Stimulated activated CD4-positive, alpha-beta T cell treated with anti-CD3 and anti-CD28 coated beads, TNF-alpha, amount 100 ng/mL, for 1 hour (primary cell): ENCODE data around the gene RNF213.
"Not testable (repeated sequence)": the region's sequence is repeated elsewhere in the genome, so short reads cannot be mapped to it uniquely, and the experiment has no call there.

Experiments used
- DNase-seq, 3 donors: peaks; one replicate each; pipeline ENCODE4 v3.0.0-alpha.2; 2020; ENCODE audit warnings: low read depth in 3 of 3, low spot score in 1 of 3

The RNF213 gene

DNA sequence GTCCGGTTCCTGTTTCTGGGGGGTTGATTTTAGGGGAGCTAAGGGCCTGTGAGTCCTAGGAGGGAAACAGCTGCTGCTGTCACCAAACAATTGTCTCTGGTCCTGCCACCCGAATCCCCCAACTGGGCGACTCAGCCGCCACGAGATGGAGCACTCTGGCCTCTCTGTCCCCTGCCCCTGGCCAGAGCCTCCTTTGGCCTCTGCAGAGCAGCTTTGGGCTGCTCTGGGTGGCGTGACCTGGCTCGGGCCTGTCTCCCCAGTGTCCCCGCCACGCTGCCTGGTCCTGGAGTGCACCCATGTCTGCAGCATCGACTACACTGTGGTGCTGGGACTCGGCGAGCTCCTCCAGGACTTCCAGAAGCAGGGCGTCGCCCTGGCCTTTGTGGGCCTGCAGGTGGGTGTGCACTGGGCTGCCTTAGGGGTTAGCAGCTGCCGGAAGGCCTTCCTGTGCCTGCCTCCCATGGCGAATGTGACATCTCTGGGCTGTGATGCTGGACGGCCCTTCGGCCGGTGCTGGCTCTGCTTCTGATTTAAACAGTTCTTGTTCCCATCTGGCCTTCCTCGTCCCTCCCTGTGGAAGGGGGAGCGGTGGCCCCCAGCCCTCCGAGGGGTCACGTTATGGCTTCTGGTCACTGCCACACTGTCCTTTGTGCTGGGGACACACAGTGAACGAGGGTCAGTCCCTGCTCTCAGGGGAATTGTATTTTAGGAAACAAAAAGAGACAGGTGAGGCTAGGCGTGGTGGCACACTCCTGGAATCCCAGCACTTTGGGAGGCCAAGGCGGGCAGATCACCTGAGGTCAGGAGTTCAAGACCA lies 11.6 kb upstream of the RNF213 start:
- no peak for DNase-seq

GRCh38 chr17:80251966-80252365 lies 8.7 kb upstream of the RNF213 start:
- no peak for DNase-seq

- peak; percentile 73 to 83 (median 74) for DNase-seq
These were observed 7.8 kb upstream of the RNF213 start for GRCh38 chr17:80252871-80253270.

DNA sequence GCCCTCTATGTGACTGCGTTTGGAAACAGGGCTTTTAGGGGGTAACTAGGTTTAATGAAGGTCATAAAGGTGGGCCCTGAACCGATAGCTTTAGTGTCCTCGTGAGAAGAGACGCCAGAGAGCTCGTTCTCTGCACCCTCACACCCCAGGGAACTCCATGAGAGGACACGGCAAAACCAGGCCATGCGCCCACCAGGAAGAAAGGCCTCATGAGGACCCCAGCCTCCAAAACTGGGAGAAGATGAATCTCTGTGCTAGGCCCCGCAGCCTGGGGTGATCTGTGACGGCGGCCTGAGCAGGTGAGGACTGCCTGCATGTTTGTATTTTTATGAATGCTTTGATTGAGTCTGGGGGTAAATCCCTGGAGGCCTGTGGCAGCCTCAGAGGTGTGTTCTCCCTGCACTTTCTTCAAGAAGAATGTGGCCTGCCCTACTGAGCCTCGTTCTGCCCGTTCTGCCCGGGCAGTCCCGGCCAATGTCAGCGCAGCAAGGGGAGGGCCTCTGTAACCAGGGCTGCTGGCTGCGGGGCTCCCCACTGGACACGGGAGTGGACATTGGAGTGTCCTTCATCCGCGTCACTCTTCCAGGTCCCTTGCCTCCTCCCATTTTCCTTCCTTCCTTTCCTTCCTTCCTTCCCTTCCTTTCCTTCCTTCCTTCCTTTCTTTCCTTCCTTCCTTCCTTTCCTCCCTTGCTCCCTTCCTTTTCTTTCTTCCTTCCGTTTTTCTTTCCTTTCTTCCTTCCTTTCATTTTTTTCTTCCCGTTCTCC lies 6.8 kb upstream of the RNF213 start:
- no peak for DNase-seq

DNA sequence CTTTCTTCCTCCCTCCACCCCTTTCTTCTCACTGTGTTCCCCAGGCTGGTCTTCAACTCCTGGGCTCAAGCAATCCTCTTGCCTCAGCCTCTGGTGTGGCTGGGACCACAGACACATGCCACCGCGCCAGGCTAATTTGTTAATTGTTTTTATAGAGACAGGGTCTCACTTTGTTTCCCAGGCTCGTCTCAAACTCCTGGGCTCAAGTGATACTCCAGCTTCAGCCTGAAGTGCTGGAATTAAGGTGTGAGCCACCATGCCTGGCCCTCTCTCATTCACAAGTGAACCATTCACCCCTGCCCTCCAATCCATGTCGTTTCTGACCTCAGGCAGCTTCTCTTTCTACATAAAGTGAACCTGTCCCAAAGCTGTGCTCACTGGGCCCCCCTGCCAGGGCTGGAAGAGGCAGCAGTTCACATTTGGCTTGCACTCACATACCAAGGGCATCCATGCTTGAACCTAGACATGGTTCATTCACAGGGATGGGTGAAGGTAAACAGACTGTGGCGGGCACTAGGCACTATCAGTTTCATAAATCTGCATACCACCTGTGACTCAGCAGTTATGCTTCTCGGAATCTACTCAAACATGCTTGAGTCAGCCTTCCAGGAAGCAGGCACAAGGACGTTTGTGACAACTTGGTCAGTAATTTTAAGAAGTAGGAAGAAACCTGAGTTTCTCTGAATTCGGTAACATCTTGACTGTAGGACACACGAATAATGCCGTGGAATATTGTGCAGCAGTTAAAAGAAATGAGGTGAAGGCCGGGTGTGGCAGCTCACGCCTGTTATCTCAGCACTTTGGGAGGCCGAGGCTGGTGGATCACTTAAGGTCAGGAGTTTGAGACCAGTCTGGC lies 6.0 kb upstream of the RNF213 start:
- no peak for DNase-seq

DNA sequence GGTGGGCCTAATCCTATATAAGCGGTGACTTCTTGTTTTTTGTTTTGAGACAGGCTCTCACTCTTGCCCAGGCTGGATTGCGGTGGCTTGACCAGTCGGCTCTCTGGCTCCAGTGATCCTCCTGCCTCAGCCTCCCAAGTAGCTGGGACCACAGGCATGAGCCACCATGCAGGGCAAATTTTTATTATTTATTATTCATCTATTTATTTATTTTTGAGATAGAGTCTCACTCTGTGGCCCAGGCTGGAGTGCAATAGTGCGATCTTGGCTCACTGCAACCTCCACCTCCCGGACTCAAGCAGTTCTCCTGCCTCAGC lies 4.7 kb upstream of the RNF213 start:
- no peak for DNase-seq

DNA sequence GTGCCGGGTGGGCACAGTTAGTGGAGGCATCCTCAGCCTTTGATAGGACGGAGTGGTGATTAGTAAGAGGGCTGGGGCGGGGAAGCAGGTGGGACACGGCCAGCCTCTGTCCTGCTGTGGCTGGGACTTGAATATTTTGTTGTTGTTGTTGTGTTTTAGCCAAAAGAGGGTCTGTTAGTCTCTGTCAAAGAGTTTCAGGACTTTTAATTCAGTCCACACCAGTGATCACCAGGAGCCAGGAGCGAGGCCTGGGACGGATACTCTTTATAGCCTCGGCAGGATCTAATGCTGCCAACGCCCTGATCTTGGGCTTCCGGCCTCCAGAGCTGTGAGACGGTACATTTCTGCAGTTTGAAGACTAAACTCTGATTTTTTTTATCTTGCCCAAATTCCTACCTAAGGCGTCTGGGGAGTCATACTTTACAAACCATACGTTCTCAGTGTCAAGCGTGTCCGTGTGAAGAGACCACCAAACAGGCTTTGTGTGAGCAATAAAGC lies 2.9 kb upstream of the RNF213 start:
- no peak for DNase-seq

- DNase-seq: not testable (repeated sequence)
These were observed 2.4 kb upstream of the RNF213 start for GRCh38 chr17:80258296-80258695.

DNA sequence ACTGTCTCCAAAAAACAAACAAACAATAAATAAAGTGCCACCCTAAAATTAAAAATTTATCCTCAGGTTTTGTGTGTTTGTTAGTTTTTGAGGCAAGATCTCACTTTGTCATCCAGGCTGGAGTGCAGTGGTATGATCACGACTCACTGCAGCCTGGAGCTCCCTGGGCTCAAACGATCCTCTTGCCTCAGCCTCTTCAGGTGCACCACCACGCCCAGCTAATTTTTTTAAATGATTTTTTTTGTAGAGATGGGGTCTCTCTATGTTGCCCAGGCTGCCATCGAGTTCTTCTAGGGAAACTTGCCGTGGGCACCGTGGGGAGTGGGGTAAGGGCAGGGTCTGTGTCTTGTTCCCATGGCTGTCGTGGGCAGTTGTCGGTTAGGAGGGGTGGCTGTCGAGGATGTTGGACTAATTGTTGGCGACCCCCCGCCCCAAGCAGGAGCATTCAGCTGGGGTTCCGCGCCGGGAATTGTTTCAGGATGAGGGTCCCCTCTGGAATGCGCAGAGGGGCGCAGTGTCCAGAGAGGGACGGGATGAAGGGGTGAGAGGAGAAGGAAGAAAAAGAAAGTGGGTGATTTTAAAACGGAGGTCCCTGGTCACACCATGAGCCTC lies 1.1 kb upstream of the RNF213 start:
- DNase-seq: no peak

DNA sequence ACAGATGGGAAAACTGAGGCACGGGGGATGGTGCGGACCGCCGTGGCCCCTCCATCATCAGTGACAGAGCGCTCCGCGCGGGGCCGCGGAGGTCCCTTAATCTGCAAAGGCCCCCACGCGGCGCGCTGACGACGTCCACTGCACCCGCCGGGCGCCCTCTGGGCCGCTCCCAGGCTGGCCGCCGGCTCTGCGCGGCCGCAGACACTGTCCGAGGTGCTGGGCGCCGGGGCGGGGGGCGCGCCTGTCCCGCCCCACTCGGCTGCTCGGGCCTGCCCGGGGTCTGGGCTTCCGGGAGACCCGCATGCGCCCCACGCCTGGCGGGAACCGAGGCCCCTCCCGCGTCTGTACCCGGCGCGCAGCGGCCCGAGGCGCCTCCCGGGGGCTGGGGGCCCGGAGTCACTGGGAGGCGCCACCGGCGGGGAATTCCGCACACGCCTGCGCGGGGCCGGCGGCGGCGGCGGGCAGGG lies 550 bp upstream of the RNF213 start:
- peak; percentile 65 to 72 (median 71) for DNase-seq

DNA sequence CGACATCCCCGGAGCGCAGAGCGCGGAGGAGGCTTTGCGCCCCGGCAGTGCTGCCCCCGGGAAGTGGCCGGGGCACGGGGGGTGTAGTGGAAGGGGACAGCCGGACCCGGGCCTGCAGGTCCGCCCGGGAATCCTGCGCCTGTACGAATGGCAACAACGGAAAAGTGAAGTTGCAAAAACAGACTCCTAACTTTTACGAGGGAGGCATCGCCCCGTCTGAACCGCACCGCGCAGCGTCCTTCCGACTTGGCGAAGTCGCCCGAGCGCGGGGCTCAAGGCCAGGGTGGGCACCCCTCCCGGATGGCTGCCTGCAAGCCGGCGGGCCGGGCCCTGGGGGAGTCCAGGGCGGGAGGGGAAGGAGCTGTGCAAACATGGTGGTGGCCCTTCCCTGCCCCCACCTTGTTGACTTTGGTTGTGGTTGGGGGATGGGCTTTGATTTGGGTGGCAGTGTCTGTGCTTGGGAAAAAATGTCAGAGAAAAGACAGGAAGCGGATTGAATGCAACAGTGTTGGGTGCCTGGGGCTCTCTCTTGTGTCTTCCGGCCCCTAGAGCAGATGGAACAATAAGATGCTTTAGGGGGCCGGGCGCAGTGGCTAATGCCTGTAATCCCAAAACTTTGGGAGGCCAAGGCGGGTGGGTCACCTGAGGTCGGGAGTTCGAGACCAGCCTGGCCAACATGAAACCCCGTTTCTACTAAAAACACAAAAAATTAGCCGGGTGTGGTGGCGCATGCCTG lies 675 bp downstream of the RNF213 start:
- DNase-seq: peak in 2 of 3 donors; percentile 56 to 62

- DNase-seq: no peak
These were observed 1.2 kb downstream of the RNF213 start for GRCh38 chr17:80261895-80262279.

DNA sequence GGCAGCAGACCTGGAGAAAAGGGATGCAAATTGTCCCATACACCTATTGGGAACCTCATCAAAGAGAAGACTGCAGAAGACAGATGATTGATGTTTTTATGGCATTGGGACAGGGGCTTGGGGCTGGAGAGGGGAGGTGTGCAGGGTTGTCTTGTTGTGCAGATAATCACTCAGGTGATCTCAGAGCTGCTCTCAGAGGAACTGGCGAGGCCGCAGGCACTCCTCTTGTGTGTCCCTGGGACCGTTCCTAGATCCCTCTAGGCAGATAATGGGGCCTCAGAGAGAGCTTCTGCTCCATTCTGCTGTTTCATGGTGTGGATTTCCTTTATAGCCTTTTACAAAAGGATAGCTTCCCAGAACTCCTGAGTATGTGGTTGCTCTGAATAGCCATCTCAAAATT lies 1.6 kb downstream of the RNF213 start:
- no peak for DNase-seq

- DNase-seq: no peak
These were observed 2.2 kb downstream of the RNF213 start for GRCh38 chr17:80262775-80263244.

GRCh38 chr17:80263253-80264204 lies 2.9 kb downstream of the RNF213 start:
- peak; percentile 57 to 66 (median 65) for DNase-seq

GRCh38 chr17:80264205-80265075 lies 3.8 kb downstream of the RNF213 start:
- DNase-seq: no peak

DNA sequence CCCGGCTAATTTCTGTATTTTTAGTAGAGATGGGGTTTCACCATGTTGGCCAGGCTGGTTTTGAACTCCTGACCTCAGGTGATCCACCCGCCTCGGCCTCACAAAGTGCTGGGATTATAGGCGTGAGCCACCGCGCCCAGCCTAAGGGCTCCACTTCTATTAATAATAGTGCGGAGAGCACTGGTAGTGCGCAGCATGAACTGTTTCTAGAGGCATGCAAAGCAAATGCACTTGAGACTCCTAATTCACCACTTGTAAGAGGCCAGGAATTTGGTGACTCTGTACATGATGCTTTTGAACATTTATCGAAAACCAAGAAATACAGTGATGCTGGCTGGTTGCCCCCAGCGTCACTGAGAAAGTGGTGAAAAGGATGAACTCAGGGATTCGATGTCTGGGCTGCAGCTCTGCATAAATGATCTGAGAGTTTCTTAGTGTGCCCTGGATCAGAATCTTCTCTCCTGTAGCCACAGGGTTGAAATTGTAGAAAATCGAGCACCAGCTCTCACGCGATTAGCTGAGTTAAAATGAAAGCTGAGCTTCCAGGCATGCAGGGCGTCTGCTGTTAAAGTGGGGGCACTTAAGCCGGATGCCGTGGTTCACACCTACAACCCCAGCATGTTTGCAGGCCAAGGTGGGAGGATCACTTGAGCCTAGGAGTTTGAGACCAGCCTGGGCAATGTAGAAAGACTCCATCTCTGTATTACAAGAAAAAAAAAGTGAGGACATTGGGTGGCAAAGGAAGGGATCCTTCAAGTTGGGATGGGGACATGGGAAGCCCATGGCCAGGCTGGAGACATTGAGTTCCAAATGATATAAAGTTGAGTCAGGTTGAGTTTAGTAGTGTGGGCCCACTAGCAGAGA lies 4.8 kb downstream of the RNF213 start:
- no peak for DNase-seq
